Liver (tissue), 9 donors: ENCODE data around the gene PRSS57. TPM values are rescaled to one million over a fixed set of nuclear protein-coding genes. Genes with fewer than 3 reads are reported as not detected.

Source experiments
- DNase-seq: peaks from one replicate; pipeline ENCODE4 v3.0.0-alpha.2; 2017; ENCODE audit warnings: low spot score
- H3K27ac ChIP-seq, 2 donors: one replicate each; pipeline ENCODE4 v1.7.0; 2013; ENCODE audit warnings: inconsistent platforms in 2 of 2, low read length in 2 of 2, control low read depth in 1 of 2, low read depth in 1 of 2, mild to moderate bottlenecking in 1 of 2
- H3K27me3 ChIP-seq, 4 donors: one replicate each; pipeline versions ENCODE4 v1.6.1 to v1.7.0; 2013; ENCODE audit warnings: low read length in 3 of 4, inconsistent platforms in 1 of 4, mild to moderate bottlenecking in 1 of 4, moderate library complexity in 1 of 4; ENCODE audit not compliant: control insufficient read depth in 4 of 4, insufficient read depth in 4 of 4
- H3K36me3 ChIP-seq, 4 donors: one replicate each; pipeline versions ENCODE4 v1.6.1 to v1.7.0; 2013; ENCODE audit warnings: low read length in 3 of 4, mild to moderate bottlenecking in 3 of 4, low read depth in 1 of 4, moderate library complexity in 1 of 4; ENCODE audit not compliant: control insufficient read depth in 4 of 4, insufficient read depth in 3 of 4
- H3K4me1 ChIP-seq, 4 donors: one replicate each; pipeline versions ENCODE4 v1.6.1 to v1.7.0; 2013; ENCODE audit warnings: low read length in 3 of 4, mild to moderate bottlenecking in 3 of 4, moderate library complexity in 1 of 4; ENCODE audit not compliant: control insufficient read depth in 4 of 4, insufficient read depth in 4 of 4
- H3K4me3 ChIP-seq, 3 donors: one replicate each; pipeline versions ENCODE4 v1.6.1 to v1.7.0; 2013; ENCODE audit warnings: low read length in 3 of 3, control low read depth in 1 of 3, low read depth in 1 of 3, mild to moderate bottlenecking in 1 of 3
- H3K9ac ChIP-seq, 2 donors: one replicate each; pipeline ENCODE4 v1.7.0; 2013; ENCODE audit warnings: low read length in 2 of 2, mild to moderate bottlenecking in 2 of 2, moderate library complexity in 2 of 2, control low read depth in 1 of 2, low read depth in 1 of 2
- H3K9me3 ChIP-seq, 4 donors: one replicate each; pipeline versions ENCODE4 v1.6.1 to v1.7.0; 2013; ENCODE audit warnings: low read length in 3 of 4; ENCODE audit not compliant: control insufficient read depth in 4 of 4
- ATF3 ChIP-seq: IDR thresholded peaks from 2 replicates; pipeline ENCODE4 v1.6.1; 2016; ENCODE audit warnings: antibody characterized with exemption
- CTCF ChIP-seq: fragments of 150-350 bp; IDR thresholded peaks from 2 replicates; pipeline ENCODE4 v1.5.1; 2017; ENCODE audit warnings: improper control_type of control experiment, low read depth, low read length; ENCODE audit not compliant: missing input control
- EGR1 ChIP-seq, 2 donors: IDR thresholded peaks; 2 replicates each; pipeline ENCODE4 v1.6.1; 2016 to 2018; ENCODE audit warnings: antibody characterized with exemption in 2 of 2, low read depth in 2 of 2
- FOXA1 ChIP-seq: IDR thresholded peaks from 2 replicates; pipeline ENCODE4 v1.6.1; 2016; ENCODE audit warnings: antibody characterized with exemption
- FOXA2 ChIP-seq: IDR thresholded peaks from 2 replicates; pipeline ENCODE4 v1.6.1; 2016; ENCODE audit warnings: antibody characterized with exemption
- GABPA ChIP-seq, 2 donors: IDR thresholded peaks in 1 of 2; conservative IDR thresholded peaks in 1 of 2; 2 replicates each; pipeline ENCODE4 v1.6.1; 2016; ENCODE audit warnings: antibody characterized with exemption in 2 of 2, mild to moderate bottlenecking in 1 of 2, moderate library complexity in 1 of 2
- HNF4A ChIP-seq, 2 donors: conservative IDR thresholded peaks; 2 replicates each; pipeline ENCODE4 v1.6.1; 2016; ENCODE audit warnings: antibody characterized with exemption in 2 of 2, mild to moderate bottlenecking in 2 of 2
- HNF4G ChIP-seq: IDR thresholded peaks from 2 replicates; pipeline ENCODE4 v1.6.1; 2016; ENCODE audit warnings: antibody characterized with exemption
- MAX ChIP-seq: IDR thresholded peaks from 2 replicates; pipeline ENCODE4 v1.6.1; 2016; ENCODE audit warnings: antibody characterized with exemption
- NR2F2 ChIP-seq: IDR thresholded peaks from 2 replicates; pipeline ENCODE4 v1.6.1; 2016; ENCODE audit warnings: antibody characterized with exemption
- RAD21 ChIP-seq, 2 donors: IDR thresholded peaks; 2 replicates each; pipeline ENCODE4 v1.6.1; 2016; ENCODE audit warnings: antibody characterized with exemption in 2 of 2, mild to moderate bottlenecking in 2 of 2
- REST ChIP-seq: IDR thresholded peaks from 2 replicates; pipeline ENCODE4 v1.6.1; 2016; ENCODE audit warnings: antibody characterized with exemption, mild to moderate bottlenecking
- RXRA ChIP-seq, 2 donors: IDR thresholded peaks; 2 replicates each; pipeline ENCODE4 v1.6.1; 2017 to 2018; ENCODE audit warnings: antibody characterized with exemption in 2 of 2, mild to moderate bottlenecking in 1 of 2
- SP1 ChIP-seq: IDR thresholded peaks from 2 replicates; pipeline ENCODE4 v1.6.1; 2018; ENCODE audit warnings: antibody characterized with exemption, mild to moderate bottlenecking
- TAF1 ChIP-seq: conservative IDR thresholded peaks from 2 replicates; pipeline ENCODE4 v1.6.1; 2016; ENCODE audit warnings: antibody characterized with exemption, mild to moderate bottlenecking
- ZBTB33 ChIP-seq: IDR thresholded peaks from 2 replicates; pipeline ENCODE4 v1.6.1; 2016; ENCODE audit warnings: antibody characterized with exemption
- WGBS: extraction: QIAGEN DNeasy Blood & Tissue Kit; methylation state at CpG from one replicate; pipeline ENCODE4 v1.1.7; 2013; 5-methylcytosine and 5-hydroxymethylcytosine counted together
- polyA plus RNA-seq, 2 donors: library from polyadenylated mRNA; stranded (reverse) in 1 of 2; unstranded in 1 of 2; fragments of 200-250 nt in 1 of 2; fragments of >200 nt in 1 of 2; fragmentation: Nextera tagmentation in 1 of 2; extraction: Ambion mirVana in 1 of 2; gene quantifications; one replicate each; pipeline versions ENCODE4 v1.2.1 to v1.2.3, GENCODE V29; 2013 to 2015
- total RNA-seq, 2 donors: library from RNA; depleted of rRNA; stranded (reverse); fragments of >200 nt; gene quantifications; one replicate each; pipeline ENCODE4 v1.2.3, GENCODE V29; 2014
- donor health status: healthy.
- donor health status: healthy.
- donor health status: healthy.
- donor health status: healthy.
- donor health status: healthy.

The PRSS57 gene
- total and polyA plus RNA-seq, 4 donors = 0.10 to 12.1 TPM; not detected in 2

- Histone ChIP-seq H3K9ac (no peak overlapping the region), H3K9me3 (no peaks in the 10 kb centered on the region), H3K4me1 (peaks cover 0 to 7% (median 3%) of the 10 kb centered on the region in 4 donors), H3K27me3 (peaks cover 0 to 3% (median 0%) of the 10 kb centered on the region in 4 donors), H3K4me3 (no peak overlapping the region), H3K36me3 (no peaks in the 10 kb centered on the region), H3K27ac (no peak overlapping the region)
- WGBS = 92% methylated on average over 3 of the region's 3 CpGs
- TF ChIP-seq ZBTB33 = no peak
- TF ChIP-seq TAF1 = no peak
- TF ChIP-seq NR2F2 = no peak
- no peak for TF ChIP-seq SP1
- no peak for TF ChIP-seq GABPA (IDR thresholded peaks at IDR 0.05 in 1 of 2, conservative IDR thresholded peaks at IDR 0.05 in 1 of 2)
- no peak for TF ChIP-seq MAX
- TF ChIP-seq FOXA2 = no peak
- no peak for TF ChIP-seq RXRA (IDR thresholded peaks at IDR 0.05)
- TF ChIP-seq HNF4G = no peak
- TF ChIP-seq FOXA1 = no peak
- no peak for TF ChIP-seq HNF4A (conservative IDR thresholded peaks at IDR 0.05)
- TF ChIP-seq CTCF = no peak
- TF ChIP-seq REST = no peak
- TF ChIP-seq RAD21 (IDR thresholded peaks at IDR 0.05) = no peak
- no peak for TF ChIP-seq EGR1 (IDR thresholded peaks at IDR 0.05; ENCODE audit: low read depth in 2 of 2)
- DNase-seq = no peak
Observed at GRCh38 chr19:715347-715746, 20.1 kb upstream of the PRSS57 start.

GRCh38 chr19:711254-711653 is 16.0 kb upstream of the PRSS57 start:
- WGBS = 69% methylated on average over 8 of the region's 8 CpGs
- H3K4me1 ChIP-seq = peaks cover 0 to 5% (median 0%) of the 10 kb centered on the region in 4 donors
- H3K27ac ChIP-seq = no peak overlapping the region
- TF ChIP-seq FOXA1 (no peak), FOXA2 (no peak), TAF1 (no peak), GABPA (IDR thresholded peaks at IDR 0.05 in 1 of 2, conservative IDR thresholded peaks at IDR 0.05 in 1 of 2) (no peak), HNF4G (no peak), HNF4A (conservative IDR thresholded peaks at IDR 0.05) (no peak), CTCF (no peak), ATF3 (no peak), RXRA (IDR thresholded peaks at IDR 0.05) (no peak), RAD21 (IDR thresholded peaks at IDR 0.05) (no peak), NR2F2 (no peak), REST (no peak), SP1 (no peak), EGR1 (IDR thresholded peaks at IDR 0.05; ENCODE audit: low read depth in 2 of 2) (no peak), MAX (no peak)

More at GRCh38 chr19:711254-711653, 16.0 kb upstream of the PRSS57 start:
- no peak for DNase-seq
- Histone ChIP-seq H3K4me3 (no peak overlapping the region), H3K27me3 (peaks cover 0 to 4% (median 0%) of the 10 kb centered on the region in 4 donors), H3K9me3 (no peaks in the 10 kb centered on the region), H3K9ac (no peak overlapping the region), H3K36me3 (peaks cover 0 to 1% (median 0%) of the 10 kb centered on the region in 4 donors)
